Kidney tubule cell (primary cell): ENCODE data around the gene DOCK4.

Source experiments
- DNase-seq: peaks from one replicate; pipeline ENCODE4 v3.0.0-alpha.2; 2018; ENCODE audit warnings: low spot score

The DOCK4 gene

GRCh38 chr7:111855842-111856227 lies 350.4 kb downstream of the DOCK4 start:
- DNase-seq, result no peak

DNA sequence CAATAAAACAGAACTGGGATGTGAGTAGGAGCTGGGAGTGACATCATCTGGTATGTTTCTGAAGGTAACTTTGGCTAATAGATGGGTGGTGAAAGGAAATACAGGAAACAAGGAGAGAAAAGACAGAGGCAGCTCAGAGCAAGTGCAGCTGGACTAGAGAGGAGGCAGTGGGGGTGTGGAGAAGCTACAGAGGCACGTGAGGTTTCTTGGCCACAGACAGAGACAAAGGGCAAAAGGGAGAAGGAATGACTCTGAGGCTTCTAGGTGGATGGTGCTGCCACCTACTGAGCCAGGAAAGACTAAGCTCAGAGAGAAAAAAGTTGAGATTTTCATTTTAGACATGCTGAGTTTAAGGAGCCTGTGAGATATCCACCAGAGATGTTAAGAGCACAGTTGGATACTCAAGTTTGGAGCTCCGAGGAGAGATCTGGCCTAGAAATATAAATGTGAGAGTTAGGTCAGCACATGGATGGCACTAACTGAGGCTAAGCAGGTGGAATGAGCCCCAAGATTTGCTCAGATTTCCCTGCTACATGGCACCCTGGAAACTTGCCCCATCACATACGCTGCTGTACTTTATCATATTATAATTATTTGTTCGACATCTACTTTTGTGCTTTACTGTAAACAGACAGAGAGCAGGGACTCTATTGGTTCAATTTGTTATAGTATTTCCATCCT lies 350.9 kb downstream of the DOCK4 start:
- peak; percentile 66 for DNase-seq

GRCh38 chr7:111853201-111853990 lies 352.8 kb downstream of the DOCK4 start:
- no peak for DNase-seq

DNA sequence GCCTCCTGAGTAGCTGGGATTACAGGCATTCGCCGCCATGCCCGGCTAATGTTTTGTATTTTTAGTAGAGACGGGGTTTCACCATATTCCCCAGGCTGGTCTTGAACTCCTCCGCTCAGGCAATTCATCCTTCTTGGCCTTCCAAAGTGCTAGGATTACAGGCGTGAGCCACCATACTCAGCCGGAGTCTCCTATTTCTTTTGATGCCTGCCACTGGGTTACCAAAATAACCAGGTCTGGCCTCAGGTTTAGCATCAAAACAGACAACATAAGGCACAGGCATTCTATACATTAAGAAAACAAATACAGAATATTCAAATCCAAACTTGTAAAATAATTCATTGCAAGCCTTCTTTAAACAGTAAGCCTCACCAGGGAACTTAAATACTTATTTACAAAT lies 354.1 kb downstream of the DOCK4 start:
- DNase-seq, result no peak

DNA sequence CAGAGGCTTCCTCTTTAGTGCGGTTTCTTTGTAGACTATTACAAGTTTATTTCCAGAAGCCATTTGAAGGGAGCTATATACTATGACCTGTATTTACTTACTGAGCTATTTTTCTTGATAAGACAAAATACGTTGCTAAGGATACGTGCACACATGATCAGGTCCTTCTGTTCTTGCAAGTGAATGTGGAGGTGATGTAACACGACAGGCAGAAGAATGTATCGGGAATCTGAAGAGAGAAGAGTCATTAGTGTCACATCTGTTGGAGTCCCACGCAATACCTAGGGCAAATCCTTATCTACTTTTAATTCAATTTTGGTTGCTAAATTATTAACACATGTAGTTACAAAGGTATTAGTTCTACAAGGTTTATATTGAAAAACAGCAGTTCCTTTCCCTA lies 359.3 kb downstream of the DOCK4 start:
- DNase-seq, result no peak

GRCh38 chr7:111845853-111846252 lies 360.3 kb downstream of the DOCK4 start:
- no peak for DNase-seq

GRCh38 chr7:111844904-111845671 lies 361.1 kb downstream of the DOCK4 start:
- DNase-seq, result no peak

DNA sequence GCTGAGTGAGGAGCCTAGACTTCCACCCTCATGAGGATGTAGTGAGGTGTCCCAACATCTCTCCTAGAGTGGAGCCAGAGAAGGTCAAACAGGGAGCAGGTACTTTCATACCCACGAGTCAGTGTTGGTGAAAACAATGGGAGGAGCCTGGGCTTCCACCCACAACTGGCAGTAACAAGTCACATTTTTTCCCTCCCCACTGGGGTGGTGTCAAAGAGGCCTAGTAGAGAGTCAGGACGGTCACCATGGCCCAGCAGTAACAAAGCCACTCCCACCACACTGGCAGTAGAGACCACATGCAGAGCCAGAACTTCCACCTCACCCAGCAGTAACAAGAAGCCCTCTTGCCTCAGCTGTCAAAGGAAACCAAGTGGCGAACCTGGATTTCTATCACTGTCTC lies 363.7 kb downstream of the DOCK4 start:
- no peak for DNase-seq

- DNase-seq, result no peak
Measured at GRCh38 chr7:111841596-111842205, 364.5 kb downstream of the DOCK4 start.

DNA sequence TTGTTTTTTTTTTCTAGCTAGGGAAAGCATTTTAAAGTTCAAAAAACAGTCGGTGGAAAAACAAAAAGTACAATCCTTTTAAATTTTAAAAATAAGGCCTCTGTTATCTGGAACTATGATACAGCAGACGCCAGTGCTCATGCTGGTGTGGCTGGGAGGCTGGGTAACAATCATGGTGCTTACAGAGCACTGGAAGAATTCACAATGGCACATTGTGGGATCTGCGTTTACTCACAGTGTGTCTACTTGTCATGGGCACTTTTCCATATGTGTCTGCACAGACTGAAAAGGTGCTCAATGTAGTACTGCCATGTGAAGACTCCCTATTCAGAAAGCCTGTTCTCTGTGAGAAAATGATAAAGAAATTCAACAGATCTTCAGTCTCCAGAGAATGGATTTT lies 365.7 kb downstream of the DOCK4 start:
- DNase-seq, result no peak

DNA sequence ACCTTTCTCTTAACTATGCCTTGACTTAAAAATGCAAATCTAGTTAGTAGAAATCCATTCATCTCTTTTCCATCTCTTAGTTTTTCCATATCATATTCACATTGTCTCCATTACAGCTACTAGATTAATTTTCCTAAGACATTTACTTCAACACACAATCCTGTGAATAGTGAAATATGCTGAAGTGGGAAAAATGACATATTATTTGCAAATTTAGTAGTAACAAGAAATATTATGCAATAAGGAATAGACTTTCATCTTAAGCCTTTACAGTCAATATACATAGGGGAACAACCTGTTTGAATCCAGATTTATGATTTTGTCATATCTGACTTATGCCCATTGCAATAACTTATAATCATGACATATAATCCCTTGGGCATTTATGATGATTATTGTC lies 366.9 kb downstream of the DOCK4 start:
- DNase-seq, result no peak

GRCh38 chr7:111836592-111836991 lies 369.6 kb downstream of the DOCK4 start:
- no peak for DNase-seq

DNA sequence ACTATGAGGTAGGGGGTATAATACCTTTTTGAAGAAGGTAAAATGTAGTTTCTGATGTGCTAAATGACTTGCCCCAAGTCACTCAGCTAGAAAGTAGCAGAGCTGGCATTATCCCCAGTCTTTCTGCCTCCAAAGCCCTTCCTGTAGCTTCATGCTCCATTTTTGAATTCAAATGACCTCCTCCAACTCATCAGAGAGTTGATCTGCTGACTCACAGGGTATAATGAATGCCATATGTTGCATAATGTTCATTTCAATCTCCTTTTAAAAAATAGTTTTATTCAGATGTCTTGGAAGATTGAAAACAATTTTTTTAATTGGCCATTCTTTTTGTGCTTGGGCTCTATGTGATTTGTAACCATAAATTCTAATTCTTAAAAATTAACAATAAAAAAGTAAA lies 371.1 kb downstream of the DOCK4 start:
- peak; percentile 35 for DNase-seq

- DNase-seq, result no peak
Measured at GRCh38 chr7:111834367-111834766, 371.8 kb downstream of the DOCK4 start.

DNA sequence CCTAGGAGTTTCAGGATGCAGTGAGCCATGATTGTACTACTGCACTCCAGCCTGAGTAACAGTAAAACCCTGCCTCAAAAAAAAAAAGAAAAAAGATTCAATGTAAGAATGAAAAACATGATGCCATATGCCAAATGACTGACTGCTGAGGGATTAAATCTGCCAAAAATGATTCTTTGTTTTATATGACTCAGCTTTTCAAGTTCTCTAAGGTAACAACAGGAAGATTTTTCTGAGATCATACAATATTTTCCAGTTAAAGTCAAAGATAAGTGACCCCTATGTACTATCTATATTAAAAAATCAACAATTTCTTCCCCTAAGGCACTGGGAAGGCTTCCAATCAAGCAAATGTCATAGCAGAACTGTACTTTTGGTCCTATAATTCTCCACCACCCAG lies 372.7 kb downstream of the DOCK4 start:
- DNase-seq, result no peak

DNA sequence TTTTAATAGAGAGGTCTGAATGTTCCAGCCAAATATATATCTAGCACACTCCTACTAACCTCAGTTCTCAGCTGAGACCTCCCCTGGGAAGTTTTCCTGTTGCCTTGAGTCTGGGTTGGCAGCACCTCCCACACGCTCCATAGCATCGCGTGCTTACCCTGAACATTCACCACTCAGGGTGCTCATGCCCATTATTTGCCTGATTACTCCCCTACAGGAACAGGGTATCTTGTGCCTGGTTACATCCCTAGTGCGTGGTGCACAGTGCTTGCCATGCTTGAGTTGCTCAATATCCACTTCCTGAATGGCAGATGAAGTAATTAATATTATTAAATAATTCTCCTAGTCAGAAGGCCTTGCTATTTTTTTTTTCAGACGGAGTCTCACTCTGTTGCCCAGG lies 374.0 kb downstream of the DOCK4 start:
- DNase-seq, result no peak

DNA sequence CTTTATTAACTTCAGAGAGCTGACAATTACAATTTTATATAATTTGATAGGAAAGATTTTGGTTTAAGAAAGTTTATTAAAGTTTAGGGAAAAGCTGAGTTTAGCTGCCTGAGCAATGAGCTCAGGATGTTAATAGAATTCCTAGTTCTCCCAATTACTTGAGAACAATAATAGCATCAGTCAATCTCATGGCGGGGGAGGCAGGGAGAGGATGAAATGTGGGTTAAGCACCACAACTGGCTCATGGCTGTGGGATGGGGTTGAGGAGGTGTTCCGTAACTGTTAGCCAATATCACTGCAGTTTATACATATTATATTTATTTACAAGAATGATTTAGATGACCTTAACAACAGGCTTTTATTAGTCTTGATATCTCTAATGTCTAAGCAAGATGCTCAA lies 377.0 kb downstream of the DOCK4 start:
- DNase-seq, result no peak

DNA sequence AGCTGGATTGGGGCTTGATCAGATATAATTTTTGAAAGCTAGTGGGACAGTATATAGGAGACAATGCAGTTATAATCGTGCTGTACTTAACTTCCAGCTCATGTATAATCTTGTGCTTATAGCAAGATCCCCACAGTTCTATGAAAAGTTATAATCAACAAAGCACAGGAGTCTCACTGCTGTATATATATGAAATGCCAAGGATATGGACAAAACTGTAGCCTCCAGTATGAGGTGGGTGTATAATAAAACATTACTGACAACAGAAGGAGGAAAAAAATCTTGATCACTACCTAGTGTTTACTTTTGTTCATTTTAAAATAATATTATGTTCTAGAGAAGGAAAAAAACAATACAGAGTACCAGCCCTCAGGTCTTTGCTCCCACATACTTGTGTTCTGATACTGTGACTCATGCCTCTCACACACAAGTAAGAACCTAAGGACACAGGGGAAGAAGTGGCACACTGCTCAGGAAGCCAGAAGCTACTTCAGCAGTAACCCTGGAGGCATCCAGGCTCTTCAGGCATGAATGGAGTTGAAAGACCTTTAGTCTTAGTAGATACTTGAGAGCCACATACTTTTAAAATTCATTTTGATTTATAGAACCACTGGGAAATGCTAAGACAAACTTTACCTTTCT lies 378.2 kb downstream of the DOCK4 start:
- DNase-seq, result peak; percentile 84

DNA sequence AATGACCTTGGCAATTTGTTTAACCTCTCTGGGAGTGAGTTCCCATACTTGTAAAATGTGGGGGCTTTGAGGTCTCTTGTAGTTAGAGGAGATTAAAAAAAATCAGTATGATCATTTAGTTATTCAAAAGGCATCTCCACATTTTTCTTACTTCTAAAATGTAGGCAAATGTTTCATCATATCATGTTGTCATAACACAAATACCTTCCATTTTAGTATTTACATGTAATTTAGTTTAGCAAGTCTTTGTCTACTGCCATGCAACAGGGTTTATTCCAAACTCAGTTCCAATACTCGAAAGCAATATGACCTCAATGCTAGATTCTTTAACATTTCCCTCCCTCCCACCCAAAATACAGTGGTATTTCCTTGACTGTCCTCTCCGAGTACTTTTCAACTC lies 381.2 kb downstream of the DOCK4 start:
- DNase-seq, result no peak

- DNase-seq, result no peak
Measured at GRCh38 chr7:111823826-111824225, 382.4 kb downstream of the DOCK4 start.

GRCh38 chr7:111821046-111821445 lies 385.2 kb downstream of the DOCK4 start:
- no peak for DNase-seq

GRCh38 chr7:111820621-111821020 lies 385.6 kb downstream of the DOCK4 start:
- no peak for DNase-seq
